IMR-90 (cell line): ENCODE data around the gene WDR62. TPM values are rescaled to one million over a fixed set of nuclear protein-coding genes. Genes with fewer than 3 reads are reported as not detected.

Experiments used
- ATAC-seq: fragments of 200-7000 bp; cut with Tn5 transposase; 2 replicates; pipeline ENCODE4 v1.9.1; 2020; ENCODE audit warnings: low read depth, mild to moderate bottlenecking, moderate library complexity
- BruUV-seq: library from RNA; stranded (reverse); fragments of 400-500 nt; replicated peaks from 2 replicates; lab custom pipeline; 2021; lab: Mats Ljungman, UMichigan
- CTCF ChIA-PET: fragments of 300-600 bp; formaldehyde crosslinking; extraction: SDS; loops from one replicate; lab custom pipeline; 2021; ENCODE audit warnings: antibody characterized with exemption; lab: Yijun Ruan, JAX
- POLR2A ChIA-PET: fragments of 300-600 bp; sonication (Branson Sonifier 250); formaldehyde crosslinking; loops from one replicate; lab custom pipeline; 2022; ENCODE audit warnings: antibody characterized with exemption; ENCODE audit not compliant: unreplicated experiment; lab: Charles Lee
- DNase-seq: peaks from one replicate; pipeline ENCODE4 v3.0.0; 2013
- H2AFZ ChIP-seq: replicated peaks from 2 replicates; pipeline ENCODE3; 2013; ENCODE audit warnings: low read length, mild to moderate bottlenecking; ENCODE audit not compliant: poor library complexity
- H2AK5ac ChIP-seq: 2 replicates; pipeline ENCODE4 v1.6.1; 2013; ENCODE audit warnings: low read depth, low read length, inconsistent platforms
- H2AK9ac ChIP-seq: replicated peaks from 2 replicates; pipeline ENCODE3; 2013; ENCODE audit warnings: mild to moderate bottlenecking, low read depth, low read length, moderate library complexity; ENCODE audit not compliant: poor library complexity
- H2BK120ac ChIP-seq: 2 replicates; pipeline ENCODE4 v1.6.1; 2013; ENCODE audit warnings: low read depth, low read length, inconsistent platforms
- H2BK15ac ChIP-seq: 3 replicates; pipeline ENCODE4 v1.6.1; 2013; ENCODE audit warnings: low read depth, low read length, inconsistent platforms
- H2BK20ac ChIP-seq: 2 replicates; pipeline ENCODE4 v1.6.1; 2013; ENCODE audit warnings: low read depth, mild to moderate bottlenecking, inconsistent platforms, low read length, moderate library complexity
- H2BK5ac ChIP-seq: 2 replicates; pipeline ENCODE4 v1.6.1; 2013; ENCODE audit warnings: mild to moderate bottlenecking, low read depth, low read length, inconsistent platforms; ENCODE audit not compliant: poor library complexity, severe bottlenecking
- H3K14ac ChIP-seq: replicated peaks from 2 replicates; pipeline ENCODE4 v1.6.1; 2013; ENCODE audit warnings: low read depth, low read length, inconsistent platforms
- H3K18ac ChIP-seq: 2 replicates; pipeline ENCODE4 v1.6.1; 2013; ENCODE audit warnings: low read depth, low read length, control low read depth
- H3K23ac ChIP-seq: 2 replicates; pipeline ENCODE4 v1.6.1; 2013; ENCODE audit warnings: low read depth, low read length, inconsistent platforms
- H3K27ac ChIP-seq: 2 replicates; pipeline ENCODE4 v1.5.1; 2013; ENCODE audit warnings: mild to moderate bottlenecking, control low read depth, low read length; ENCODE audit not compliant: insufficient read depth
- H3K27me3 ChIP-seq: 2 replicates; pipeline ENCODE4 v1.6.1; 2013; ENCODE audit warnings: low read length; ENCODE audit not compliant: control insufficient read depth, insufficient read depth
- H3K36me3 ChIP-seq: 2 replicates; pipeline ENCODE4 v1.6.1; 2013; ENCODE audit warnings: low read length, mixed read lengths; ENCODE audit not compliant: control insufficient read depth, insufficient read depth
- H3K4ac ChIP-seq: 2 replicates; pipeline ENCODE4 v1.6.1; 2013; ENCODE audit warnings: low read depth, low read length, inconsistent platforms
- H3K4me1 ChIP-seq: 2 replicates; pipeline ENCODE4 v1.6.1; 2013; ENCODE audit warnings: low read length, mixed read lengths; ENCODE audit not compliant: control insufficient read depth, insufficient read depth
- H3K4me2 ChIP-seq: 2 replicates; pipeline ENCODE4 v1.6.1; 2013; ENCODE audit warnings: low read depth, mild to moderate bottlenecking, control low read depth, low read length, moderate library complexity
- H3K4me3 ChIP-seq: 2 replicates; pipeline ENCODE4 v1.5.1; 2013; ENCODE audit warnings: low read depth, mild to moderate bottlenecking, control low read depth, low read length, moderate library complexity; ENCODE audit not compliant: insufficient read depth
- H3K56ac ChIP-seq: 2 replicates; pipeline ENCODE4 v1.6.1; 2013; ENCODE audit warnings: low read length, inconsistent platforms; ENCODE audit not compliant: insufficient read depth; ENCODE audit errors: extremely low read depth
- H3K79me1 ChIP-seq, 2 experiments: 2 replicates each; pipeline ENCODE4 v1.6.1; 2013; ENCODE audit warnings: low read length in 2 of 2, inconsistent platforms in 1 of 2, low read depth in 1 of 2
- H3K9ac ChIP-seq: 2 replicates; pipeline ENCODE4 v1.6.1; 2013; ENCODE audit warnings: low read depth, low read length, control low read depth
- H3K9me1 ChIP-seq: 2 replicates; pipeline ENCODE4 v1.6.1; 2013; ENCODE audit warnings: low read length, inconsistent platforms; ENCODE audit not compliant: insufficient read depth
- H3K9me3 ChIP-seq: 2 replicates; pipeline ENCODE4 v1.6.1; 2013; ENCODE audit warnings: low read length; ENCODE audit not compliant: control insufficient read depth, insufficient read depth
- H4K20me1 ChIP-seq: 2 replicates; pipeline ENCODE4 v1.6.1; 2013; ENCODE audit warnings: low read length, inconsistent platforms; ENCODE audit not compliant: insufficient read depth
- H4K5ac ChIP-seq: 2 replicates; pipeline ENCODE4 v1.6.1; 2013; ENCODE audit warnings: mild to moderate bottlenecking, low read depth, low read length, control low read depth
- H4K8ac ChIP-seq, 2 experiments: 2 replicates each; pipeline ENCODE4 v1.6.1; 2013; ENCODE audit warnings: low read depth in 2 of 2, low read length in 2 of 2, control low read depth in 1 of 2, inconsistent platforms in 1 of 2
- H4K91ac ChIP-seq: 2 replicates; pipeline ENCODE4 v1.6.1; 2013; ENCODE audit warnings: low read depth, low read length, inconsistent platforms; ENCODE audit not compliant: insufficient read depth
- BHLHE40 ChIP-seq: fragments of 150-350 bp; IDR thresholded peaks from 2 replicates; pipeline ENCODE4 v1.6.1; 2016; ENCODE audit warnings: mild to moderate bottlenecking, low read depth, low read length
- CEBPB ChIP-seq: IDR thresholded peaks from 2 replicates; pipeline ENCODE4 v1.6.1; 2012; ENCODE audit warnings: low read depth, low read length, improper control_type of control experiment
- FOS ChIP-seq: fragments of 150-350 bp; IDR thresholded peaks from 2 replicates; pipeline ENCODE4 v1.6.1; 2016; ENCODE audit warnings: low read depth, low read length
- MAZ ChIP-seq: IDR thresholded peaks from 2 replicates; pipeline ENCODE4 v1.6.1; 2012; ENCODE audit warnings: low read depth, mild to moderate bottlenecking, low read length, improper control_type of control experiment, moderate library complexity, borderline replicate concordance
- NFE2L2 ChIP-seq: fragments of 150-350 bp; IDR thresholded peaks from 2 replicates; pipeline ENCODE4 v1.6.1; 2016; ENCODE audit warnings: low read depth, mild to moderate bottlenecking, low read length
- RCOR1 ChIP-seq: IDR thresholded peaks from 2 replicates; pipeline ENCODE4 v1.6.1; 2012; ENCODE audit warnings: mild to moderate bottlenecking, low read length, improper control_type of control experiment; ENCODE audit not compliant: insufficient replicate concordance
- RFX5 ChIP-seq: IDR thresholded peaks from 2 replicates; pipeline ENCODE4 v1.8.0; 2012; ENCODE audit warnings: low read depth, mild to moderate bottlenecking, low read length, moderate library complexity
- SMC3 ChIP-seq: fragments of 150-350 bp; IDR thresholded peaks from 2 replicates; pipeline ENCODE4 v1.6.1; 2016; ENCODE audit warnings: low read depth, mild to moderate bottlenecking, antibody characterized with exemption, low read length, moderate library complexity
- WGBS, 2 experiments: methylation state at CpG; one replicate each; pipeline versions ENCODE4 v1.1.5 to v1.1.7; 2013; ENCODE audit warnings: missing lambda C conversion rate in 2 of 2; ENCODE audit not compliant: insufficient read length in 1 of 2; ENCODE audit errors: extremely low coverage in 2 of 2; 5-methylcytosine and 5-hydroxymethylcytosine counted together
- dilution Hi-C: fragments of 300-500 bp; cut with HindIII; formaldehyde crosslinking; loops from one replicate; pipeline ENCODE4 v1.14.3; 2018; ENCODE audit warnings: low sequenced_read_pairs; ENCODE audit not compliant: unreplicated experiment
- in situ Hi-C: fragments of 300-500 bp; cut with MboI; formaldehyde crosslinking; loops from 3 replicates; pipeline ENCODE4 v1.14.3; 2019; ENCODE audit warnings: low sequenced_read_pairs, inconsistent platforms, mixed read lengths
- intact Hi-C: fragments of 100-400 bp; cut with micrococcal nuclease; formaldehyde crosslinking; loops from 2 replicates; pipeline ENCODE4 v1.10.0; 2022
- polyA plus RNA-seq, 3 experiments: library from polyadenylated mRNA; depleted of rRNA; stranded (reverse); fragments of >200 nt; gene quantifications; 2 replicates each; pipeline ENCODE4 v1.2.3, GENCODE V29; 2012; ENCODE audit warnings: low replicate concordance in 1 of 3
- total RNA-seq: library from RNA; depleted of rRNA; stranded (reverse); fragments of >200 nt; gene quantifications from 2 replicates; pipeline ENCODE4 v1.2.3, GENCODE V29; 2012

Gene WDR62
- total and polyA plus RNA-seq, 2 of the 4 experiments (the other 2 are of a cell fraction): 4.5 to 7.0 TPM

DNA sequence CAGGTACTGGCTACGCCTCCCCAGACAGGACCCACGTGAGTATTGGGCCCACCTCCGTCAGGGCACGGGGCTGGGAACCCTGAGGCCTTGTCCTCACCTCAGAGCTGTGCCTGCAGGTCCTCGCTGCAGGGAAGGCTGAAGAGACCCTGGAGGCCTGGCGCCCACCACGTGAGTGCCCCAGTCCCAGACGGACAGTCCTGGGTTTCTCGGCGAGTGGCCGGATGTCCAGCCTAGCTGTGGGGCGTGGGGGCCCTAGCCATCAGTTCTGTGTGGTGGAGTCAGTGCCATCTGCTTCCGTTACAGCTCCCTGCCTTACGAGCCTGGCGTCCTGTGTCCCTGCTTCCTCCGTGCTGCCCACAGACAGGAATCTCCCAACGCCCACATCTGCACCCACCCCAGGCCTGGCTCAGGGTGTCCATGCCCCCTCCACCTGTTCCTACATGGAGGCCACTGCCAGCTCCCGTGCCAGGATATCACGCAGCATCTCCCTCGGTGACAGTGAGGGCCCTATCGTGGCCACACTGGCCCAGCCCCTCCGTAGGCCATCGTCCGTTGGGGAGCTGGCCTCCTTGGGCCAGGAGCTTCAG, 48.4 kb downstream of the WDR62 start:
- peaks cover 8% of the 10 kb centered on the region for H3K36me3 ChIP-seq
- H3K14ac ChIP-seq: no peak overlapping the region
- no peak overlapping the region for H3K9ac ChIP-seq
- no peak overlapping the region for H4K8ac ChIP-seq
- H2BK20ac ChIP-seq: no peak overlapping the region
- H3K18ac ChIP-seq: no peak overlapping the region
- dilution Hi-C loops (no loop called here), intact Hi-C loops (no loop called here), in situ Hi-C loops (no loop called here)
- no peak overlapping the region for H3K23ac ChIP-seq
- no peak overlapping the region for H3K4me3 ChIP-seq
- no peak overlapping the region for H2AK9ac ChIP-seq
- DNase-seq: no peak
- H4K5ac ChIP-seq: no peak overlapping the region
- no peak overlapping the region for H3K27ac ChIP-seq
- peaks cover 0 to 3% of the 10 kb centered on the region in 2 experiments; a peak in 1 of 4 replicates for H3K79me1 ChIP-seq
- ATAC-seq: no peak
- no peak overlapping the region for H2AFZ ChIP-seq
- ChIA-PET POLR2A (no interaction called here), CTCF (no interaction called here)
- no peak overlapping the region for H3K4ac ChIP-seq
- H3K9me3 ChIP-seq: no peaks in the 10 kb centered on the region
- H3K4me1 ChIP-seq: no peaks in the 10 kb centered on the region
- no peaks in the 10 kb centered on the region for H4K20me1 ChIP-seq
- H2BK5ac ChIP-seq: no peak overlapping the region
- no peaks in the 10 kb centered on the region for H3K9me1 ChIP-seq
- no TSS peak for BruUV-seq
- no peak overlapping the region for H3K56ac ChIP-seq
- no peak overlapping the region for H2BK120ac ChIP-seq
- H3K4me2 ChIP-seq: no peak overlapping the region
- no peak overlapping the region for H2AK5ac ChIP-seq
- no peak for TF ChIP-seq BHLHE40
- TF ChIP-seq NFE2L2: no peak
- no peak for TF ChIP-seq RCOR1
- no peak for TF ChIP-seq FOS
- no peak for TF ChIP-seq SMC3
- no peak for TF ChIP-seq RFX5
- no peak for TF ChIP-seq CEBPB
- no peak for TF ChIP-seq MAZ
- H4K91ac ChIP-seq: no peak overlapping the region
- H3K27me3 ChIP-seq: no peaks in the 10 kb centered on the region
- H2BK15ac ChIP-seq: no peak overlapping the region
- 90% methylated on average over 14 of the region's 24 CpGs; no CpG with 5 or more reads in 1 of the 2 experiments for WGBS, 2 experiments
